ENCODE measurements around the gene REPIN1. TPM values are rescaled to one million over a fixed set of nuclear protein-coding genes. Genes with fewer than 3 reads are reported as not detected.
A peak's percentile ranks its signal among the peaks of the same experiment; 100 is the strongest.

Gene REPIN1
- total and polyA plus RNA-seq, 2 experiments from 2014 or later, result 79.1 to 107 TPM

DNA sequence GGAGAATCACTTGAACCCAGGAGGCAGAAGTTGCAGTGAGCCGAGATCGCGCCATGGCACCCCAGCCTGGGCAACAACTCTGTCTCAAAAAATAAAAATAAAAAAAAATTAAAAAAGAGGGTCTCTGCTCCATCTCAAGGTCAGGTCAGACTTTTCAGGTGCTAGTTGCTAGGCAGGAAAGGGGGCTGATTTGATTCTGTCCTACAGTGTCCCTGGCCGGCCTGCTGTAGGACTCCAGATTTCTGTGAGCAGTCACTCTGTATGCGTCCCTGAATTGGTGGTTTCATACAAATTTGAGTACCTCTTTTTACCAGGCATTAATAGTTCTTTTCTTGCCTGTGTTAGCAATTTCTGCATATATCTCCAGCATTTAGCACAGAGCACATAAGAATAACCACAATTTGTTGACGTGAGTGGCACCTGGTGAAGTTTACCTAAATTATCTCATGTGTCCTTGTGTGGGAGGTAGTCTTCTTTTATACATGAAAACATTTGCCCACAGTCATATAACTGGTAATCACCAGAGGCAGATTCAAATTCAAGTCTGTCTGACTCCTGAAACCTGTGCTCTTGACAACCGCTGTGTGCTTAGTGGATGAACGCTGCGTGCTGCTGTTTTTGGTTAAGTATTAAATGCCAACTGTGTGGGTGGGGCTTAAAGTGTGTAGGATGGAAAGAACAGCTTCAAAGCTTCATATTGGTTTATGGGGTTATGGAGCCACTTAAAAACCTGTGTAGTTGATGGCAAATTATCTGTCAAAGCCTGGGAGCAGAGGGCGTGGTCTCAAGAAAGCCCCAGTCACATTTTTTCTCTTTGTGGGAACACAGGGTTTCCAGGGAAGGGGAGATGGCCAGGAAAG is 7.3 kb downstream of the REPIN1 start:
- Histone ChIP-seq H3K27ac (peak overlapping the region; percentile 95), H3K9me2 (replicated peaks; ENCODE audit: insufficient read depth) (no peaks in the 10 kb centered on the region), H2AFZ (no peak overlapping the region), H3K79me2 (peaks cover 67% of the 10 kb centered on the region), H3K4me1 (ENCODE audit: insufficient read depth) (peaks cover 59% of the 10 kb centered on the region), H3K9me3 (ENCODE audit: low read depth) (no peaks in the 10 kb centered on the region), H4K20me1 (ENCODE audit: insufficient read depth, poor library complexity, severe bottlenecking) (no peaks in the 10 kb centered on the region), H3K4me3 (no peak overlapping the region), H3K27me3 (no peaks in the 10 kb centered on the region), H3K4me2 (peak overlapping the region; percentile 93), H3K36me3 (replicated peaks; ENCODE audit: insufficient read depth, low read depth) (no peaks in the 10 kb centered on the region)
- TF ChIP-seq EZH2 (IDR thresholded peaks at IDR 0.05; ENCODE audit: borderline replicate concordance), result no peak
- no peak for DNase-seq (ENCODE audit: low spot score)
- 65% methylated on average over 10 of the region's 10 CpGs for WGBS (ENCODE audit: low lambda C conversion rate, missing lambda C conversion rate)

DNA sequence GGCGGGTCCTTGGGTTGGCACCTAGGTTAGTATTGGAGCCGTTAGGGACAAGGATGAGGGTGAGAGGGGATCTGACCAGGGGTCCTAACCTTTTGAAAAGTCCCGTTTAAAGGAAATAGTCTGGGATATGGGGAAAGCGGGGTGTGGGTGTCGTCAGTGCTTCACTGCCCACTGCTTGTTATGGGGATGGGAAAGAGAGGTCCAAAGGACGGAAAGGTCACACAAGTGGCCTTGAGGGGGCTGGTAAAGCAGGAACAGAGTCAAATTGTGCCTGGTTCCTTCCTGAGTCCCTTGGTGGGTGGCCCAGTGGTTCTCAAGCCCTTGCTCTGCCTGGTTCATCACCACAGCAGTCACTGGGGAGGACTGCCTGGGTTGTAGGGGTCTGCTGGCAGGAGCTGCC is 7.9 kb downstream of the REPIN1 start:
- peak overlapping the region; percentile 95 for H3K27ac ChIP-seq
- peaks cover 67% of the 10 kb centered on the region for H3K79me2 ChIP-seq
- no peaks in the 10 kb centered on the region for H3K9me2 ChIP-seq (replicated peaks; ENCODE audit: insufficient read depth)
- H3K27me3 ChIP-seq, result no peaks in the 10 kb centered on the region
- TF ChIP-seq EZH2 (IDR thresholded peaks at IDR 0.05; ENCODE audit: borderline replicate concordance) (no peak), EZH2phosphoT487 (IDR thresholded peaks at IDR 0.05; ENCODE audit: low read depth, severe bottlenecking, unreplicated experiment) (no peak)
- TF ChIP-seq, protein P1, sequence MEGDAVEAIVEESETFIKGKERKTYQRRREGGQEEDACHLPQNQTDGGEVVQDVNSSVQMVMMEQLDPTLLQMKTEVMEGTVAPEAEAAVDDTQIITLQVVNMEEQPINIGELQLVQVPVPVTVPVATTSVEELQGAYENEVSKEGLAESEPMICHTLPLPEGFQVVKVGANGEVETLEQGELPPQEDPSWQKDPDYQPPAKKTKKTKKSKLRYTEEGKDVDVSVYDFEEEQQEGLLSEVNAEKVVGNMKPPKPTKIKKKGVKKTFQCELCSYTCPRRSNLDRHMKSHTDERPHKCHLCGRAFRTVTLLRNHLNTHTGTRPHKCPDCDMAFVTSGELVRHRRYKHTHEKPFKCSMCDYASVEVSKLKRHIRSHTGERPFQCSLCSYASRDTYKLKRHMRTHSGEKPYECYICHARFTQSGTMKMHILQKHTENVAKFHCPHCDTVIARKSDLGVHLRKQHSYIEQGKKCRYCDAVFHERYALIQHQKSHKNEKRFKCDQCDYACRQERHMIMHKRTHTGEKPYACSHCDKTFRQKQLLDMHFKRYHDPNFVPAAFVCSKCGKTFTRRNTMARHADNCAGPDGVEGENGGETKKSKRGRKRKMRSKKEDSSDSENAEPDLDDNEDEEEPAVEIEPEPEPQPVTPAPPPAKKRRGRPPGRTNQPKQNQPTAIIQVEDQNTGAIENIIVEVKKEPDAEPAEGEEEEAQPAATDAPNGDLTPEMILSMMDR (IDR thresholded peaks at IDR 0.05; ENCODE audit: poor library complexity), result no peak
- peaks cover 55% of the 10 kb centered on the region for H3K4me1 ChIP-seq (ENCODE audit: insufficient read depth)
- WGBS (ENCODE audit: low lambda C conversion rate, missing lambda C conversion rate), result 71% methylated on average over 6 of the region's 6 CpGs
- no peaks in the 10 kb centered on the region for H3K9me3 ChIP-seq (ENCODE audit: low read depth)
- H2AFZ ChIP-seq, result no peak overlapping the region
- H3K4me3 ChIP-seq, result no peak overlapping the region
- H4K20me1 ChIP-seq (ENCODE audit: insufficient read depth, poor library complexity, severe bottlenecking), result no peaks in the 10 kb centered on the region
- DNase-seq (ENCODE audit: low spot score), result no peak
- no peaks in the 10 kb centered on the region for H3K36me3 ChIP-seq (replicated peaks; ENCODE audit: insufficient read depth, low read depth)
- H3K4me2 ChIP-seq, result peak overlapping the region; percentile 93

DNA sequence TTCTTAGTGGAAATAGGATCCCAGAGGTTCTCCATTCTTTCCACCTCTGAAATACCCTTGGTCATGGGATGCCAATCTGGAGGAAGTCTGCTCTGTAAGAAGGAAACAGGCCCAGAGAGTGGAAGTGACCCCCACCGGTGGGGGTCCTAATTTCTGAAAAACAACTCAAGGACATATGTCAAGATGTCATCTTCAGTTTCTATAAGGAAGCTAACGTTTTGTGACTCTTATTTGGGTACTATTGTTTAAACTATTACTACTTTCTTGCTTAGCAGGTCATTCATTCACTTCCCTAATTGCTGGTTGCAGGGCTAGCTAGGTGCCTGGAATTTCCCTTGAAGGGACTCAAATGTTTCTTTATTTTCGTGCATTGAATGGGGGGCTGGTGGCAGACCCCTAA is 8.6 kb downstream of the REPIN1 start:
- Histone ChIP-seq H3K4me2 (peak overlapping the region; percentile 93), H3K27me3 (no peaks in the 10 kb centered on the region), H3K9me2 (replicated peaks; ENCODE audit: insufficient read depth) (no peaks in the 10 kb centered on the region), H3K9me3 (ENCODE audit: low read depth) (no peaks in the 10 kb centered on the region), H2AFZ (no peak overlapping the region), H3K36me3 (replicated peaks; ENCODE audit: insufficient read depth, low read depth) (no peaks in the 10 kb centered on the region), H4K20me1 (ENCODE audit: insufficient read depth, poor library complexity, severe bottlenecking) (no peaks in the 10 kb centered on the region), H3K79me2 (peaks cover 66% of the 10 kb centered on the region), H3K4me1 (ENCODE audit: insufficient read depth) (peaks cover 55% of the 10 kb centered on the region), H3K4me3 (no peak overlapping the region), H3K27ac (peak overlapping the region; percentile 95)
- TF ChIP-seq, protein P1 (IDR thresholded peaks at IDR 0.05; ENCODE audit: poor library complexity), result no peak
- no peak for TF ChIP-seq EZH2 (IDR thresholded peaks at IDR 0.05; ENCODE audit: borderline replicate concordance)
- no peak for TF ChIP-seq EZH2phosphoT487 (IDR thresholded peaks at IDR 0.05; ENCODE audit: low read depth, severe bottlenecking, unreplicated experiment)
- DNase-seq (ENCODE audit: low spot score), result no peak
- WGBS (ENCODE audit: low lambda C conversion rate, missing lambda C conversion rate), result 50% methylated on average over 3 of the region's 3 CpGs

DNA sequence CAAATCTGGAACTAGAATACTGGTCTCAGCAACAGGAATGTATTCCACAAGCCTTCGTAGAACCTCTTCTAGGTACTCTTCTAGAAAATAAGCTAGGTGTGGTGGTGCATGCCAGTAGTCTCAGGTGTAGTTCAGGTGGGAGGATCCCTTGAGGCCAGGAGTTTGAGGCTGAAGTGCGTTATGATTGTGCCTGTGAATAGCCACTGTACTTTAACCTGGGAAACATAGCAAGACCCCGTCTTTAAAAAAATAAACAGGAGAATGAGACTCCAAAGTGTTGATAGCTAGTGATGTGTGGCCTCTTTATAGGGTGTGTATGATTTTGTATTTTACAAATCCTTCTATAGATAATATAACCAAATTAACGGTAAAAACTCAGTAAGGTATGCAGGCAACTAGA is 9.0 kb downstream of the REPIN1 start:
- no peak for TF ChIP-seq EZH2phosphoT487 (IDR thresholded peaks at IDR 0.05; ENCODE audit: low read depth, severe bottlenecking, unreplicated experiment)
- TF ChIP-seq EZH2 (IDR thresholded peaks at IDR 0.05; ENCODE audit: borderline replicate concordance), result no peak
- TF ChIP-seq, protein P1 (IDR thresholded peaks at IDR 0.05; ENCODE audit: poor library complexity), result no peak
- Histone ChIP-seq H3K9me2 (replicated peaks; ENCODE audit: insufficient read depth) (no peaks in the 10 kb centered on the region), H4K20me1 (ENCODE audit: insufficient read depth, poor library complexity, severe bottlenecking) (no peaks in the 10 kb centered on the region), H2AFZ (no peak overlapping the region), H3K4me1 (ENCODE audit: insufficient read depth) (peaks cover 58% of the 10 kb centered on the region), H3K4me3 (no peak overlapping the region), H3K9me3 (ENCODE audit: low read depth) (no peaks in the 10 kb centered on the region), H3K79me2 (peaks cover 66% of the 10 kb centered on the region), H3K27me3 (no peaks in the 10 kb centered on the region), H3K4me2 (peak overlapping the region; percentile 93), H3K36me3 (replicated peaks; ENCODE audit: insufficient read depth, low read depth) (no peaks in the 10 kb centered on the region), H3K27ac (peak overlapping the region; percentile 95)
- peak; percentile 60 for DNase-seq (ENCODE audit: low spot score)
- whole genome bisulfite sequencing (ENCODE audit: low lambda C conversion rate, missing lambda C conversion rate), result 35% methylated on average over 4 of the region's 4 CpGs
